GM12874 (cell line): ENCODE data around the gene KLHL22.

ENCODE experiments used
- TF ChIP-seq, protein P1 (sequence below): IDR thresholded peaks from 2 replicates; pipeline ENCODE4 v1.5.1; 2011; ENCODE audit warnings: low read depth, mild to moderate bottlenecking, control low read depth, low read length, moderate library complexity; ENCODE audit not compliant: insufficient read depth

KLHL22 gene

DNA sequence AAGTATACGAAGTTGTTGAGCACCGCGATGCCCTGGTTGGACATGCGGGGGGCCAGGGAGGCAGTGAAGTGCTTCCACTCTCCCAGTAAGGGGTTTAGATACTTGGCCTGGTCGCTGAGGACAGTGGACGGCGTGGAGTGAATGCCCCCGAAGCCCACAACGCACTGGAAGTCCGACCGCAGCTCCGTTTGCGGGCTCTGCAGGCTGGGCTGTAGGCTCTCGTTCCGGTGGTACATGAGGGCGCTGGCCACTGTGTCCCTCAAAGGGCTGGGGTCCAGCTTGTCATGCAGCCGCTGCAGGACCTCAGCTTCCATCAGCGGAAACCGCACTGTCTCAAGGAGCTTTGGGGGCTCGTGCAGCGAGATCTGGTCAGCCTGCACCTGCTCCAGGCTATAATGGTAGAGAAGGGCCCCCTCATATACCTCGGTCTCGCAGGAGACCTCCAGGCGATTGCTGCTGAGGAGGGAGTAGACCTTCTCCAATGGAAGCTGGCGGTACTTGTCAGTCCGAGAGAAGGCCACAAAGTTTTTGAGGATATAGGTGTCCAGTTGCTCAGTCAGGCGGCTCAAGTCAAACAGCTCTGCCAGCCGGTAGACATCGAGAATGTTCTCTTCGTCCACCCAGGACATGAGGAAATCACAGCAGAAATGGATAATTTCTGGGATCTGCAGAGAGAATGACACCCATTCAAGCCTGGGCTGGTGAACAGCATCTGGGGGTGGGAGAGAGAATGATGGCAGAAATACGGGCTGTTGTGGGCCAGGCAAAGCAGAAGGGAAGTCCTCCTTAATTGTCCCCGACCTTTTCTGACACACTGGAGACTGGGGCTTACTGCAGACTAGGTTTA, 30.5 kb downstream of the KLHL22 start:
- TF ChIP-seq, protein P1, sequence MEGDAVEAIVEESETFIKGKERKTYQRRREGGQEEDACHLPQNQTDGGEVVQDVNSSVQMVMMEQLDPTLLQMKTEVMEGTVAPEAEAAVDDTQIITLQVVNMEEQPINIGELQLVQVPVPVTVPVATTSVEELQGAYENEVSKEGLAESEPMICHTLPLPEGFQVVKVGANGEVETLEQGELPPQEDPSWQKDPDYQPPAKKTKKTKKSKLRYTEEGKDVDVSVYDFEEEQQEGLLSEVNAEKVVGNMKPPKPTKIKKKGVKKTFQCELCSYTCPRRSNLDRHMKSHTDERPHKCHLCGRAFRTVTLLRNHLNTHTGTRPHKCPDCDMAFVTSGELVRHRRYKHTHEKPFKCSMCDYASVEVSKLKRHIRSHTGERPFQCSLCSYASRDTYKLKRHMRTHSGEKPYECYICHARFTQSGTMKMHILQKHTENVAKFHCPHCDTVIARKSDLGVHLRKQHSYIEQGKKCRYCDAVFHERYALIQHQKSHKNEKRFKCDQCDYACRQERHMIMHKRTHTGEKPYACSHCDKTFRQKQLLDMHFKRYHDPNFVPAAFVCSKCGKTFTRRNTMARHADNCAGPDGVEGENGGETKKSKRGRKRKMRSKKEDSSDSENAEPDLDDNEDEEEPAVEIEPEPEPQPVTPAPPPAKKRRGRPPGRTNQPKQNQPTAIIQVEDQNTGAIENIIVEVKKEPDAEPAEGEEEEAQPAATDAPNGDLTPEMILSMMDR = no peak

DNA sequence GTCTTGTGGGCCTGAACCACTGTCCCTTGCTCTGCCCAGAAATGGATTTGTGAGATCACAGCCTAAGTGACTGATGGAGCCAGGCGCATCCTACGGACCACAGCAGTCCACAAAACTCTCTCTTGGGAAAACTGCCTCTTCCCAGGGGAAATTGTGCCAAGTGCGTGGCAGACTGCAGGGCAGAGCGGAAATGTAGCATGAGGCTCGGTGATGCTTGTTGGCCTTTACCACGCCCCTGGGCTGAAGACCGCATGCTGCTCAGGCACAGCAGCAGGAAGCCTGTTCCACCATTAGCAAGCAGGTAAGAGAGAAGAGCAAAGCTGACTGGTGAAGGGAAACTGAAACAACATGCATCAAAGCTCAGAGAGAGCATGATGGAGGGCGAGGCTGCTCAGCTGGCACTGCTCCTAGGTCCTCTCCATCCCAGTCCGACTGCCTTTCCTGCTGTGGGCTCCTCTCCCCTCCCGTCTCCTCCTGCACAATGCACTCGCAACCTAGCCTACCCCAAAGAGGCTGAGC, 31.4 kb downstream of the KLHL22 start:
- TF ChIP-seq, protein P1 = no peak

GRCh38 chr22:20463324-20464095, 32.1 kb downstream of the KLHL22 start:
- TF ChIP-seq, protein P1 = no peak

- TF ChIP-seq, protein P1 = no peak
These were observed 35.7 kb downstream of the KLHL22 start for GRCh38 chr22:20459862-20460261.

- TF ChIP-seq, protein P1 = no peak
These were observed 36.4 kb downstream of the KLHL22 start for GRCh38 chr22:20459152-20459542.

- TF ChIP-seq, protein P1 = no peak
These were observed 37.0 kb downstream of the KLHL22 start for GRCh38 chr22:20458530-20459151.
